ENCODE measurements around the gene VPS37B. TPM values are rescaled to one million over a fixed set of nuclear protein-coding genes. Genes with fewer than 3 reads are reported as not detected.

Gene VPS37B
- total RNA-seq, 1 experiment from 2014 or later, result 18.1 TPM

- TF ChIP-seq ZNF512 (CRISPR knock-in tag; IDR thresholded peaks at IDR 0.05; ENCODE audit: borderline replicate concordance) (no peak), ZSCAN18 (CRISPR knock-in tag; IDR thresholded peaks at IDR 0.05) (no peak), GABPB1 (CRISPR knock-in tag; IDR thresholded peaks at IDR 0.05) (no peak)
These were observed 31.1 kb downstream of the VPS37B start (continued) for GRCh38 chr12:122864894-122865253.

- no peak overlapping the region for H3K27ac Mint-ChIP-seq
- CTCF ChIA-PET, result interaction anchor here (0.6 to 6.6 kb wide), 4 partner anchors 28 to 222 kb away, joined by 3 to 67 read pairs (median 3); no protein-coding TSS in a partner anchor
- DNase-seq (ENCODE audit: low spot score), result peak; percentile 18
- H3K4me1 Mint-ChIP-seq, result no peaks in the 10 kb centered on the region
- TF ChIP-seq RELA (CRISPR knock-in tag; IDR thresholded peaks at IDR 0.05; ENCODE audit: borderline replicate concordance) (no peak), MAX (CRISPR knock-in tag; IDR thresholded peaks at IDR 0.05) (no peak), TEAD1 (CRISPR knock-in tag; IDR thresholded peaks at IDR 0.05) (no peak), GABPB1 (CRISPR knock-in tag; IDR thresholded peaks at IDR 0.05) (no peak), NFYB (CRISPR knock-in tag; conservative IDR thresholded peaks at IDR 0.05; ENCODE audit: low read depth) (no peak), E2F1 (CRISPR knock-in tag; IDR thresholded peaks at IDR 0.05) (no peak), FOXK1 (CRISPR knock-in tag; IDR thresholded peaks at IDR 0.05) (no peak), TEAD4 (CRISPR knock-in tag; IDR thresholded peaks at IDR 0.05) (no peak), CDX4 (CRISPR knock-in tag; IDR thresholded peaks at IDR 0.05; ENCODE audit: borderline replicate concordance) (no peak), OVOL2 (CRISPR knock-in tag; IDR thresholded peaks at IDR 0.05; ENCODE audit: borderline replicate concordance) (no peak)
- H3K27me3 Mint-ChIP-seq (ENCODE audit: low read depth), result peaks cover 37% of the 10 kb centered on the region
- ATAC-seq, result no peak
- POLR2A ChIA-PET, result no interaction called here
- H3K36me3 Mint-ChIP-seq, result no peaks in the 10 kb centered on the region
- H3K4me3 Mint-ChIP-seq, result no peak overlapping the region
- H3K9me3 Mint-ChIP-seq, result no peaks in the 10 kb centered on the region
These were observed 32.8 kb downstream of the VPS37B start for GRCh38 chr12:122862872-122863701.

- H3K4me3 Mint-ChIP-seq, result no peak overlapping the region
- ChIA-PET POLR2A (no interaction called here), CTCF (interaction anchor here (0.6 to 6.6 kb wide), 7 partner anchors 9 to 221 kb away, joined by 3 to 67 read pairs (median 10); partner anchors contain the start of genes ABCB9 and HIP1R)
- H3K4me1 Mint-ChIP-seq, result no peaks in the 10 kb centered on the region
- no peaks in the 10 kb centered on the region for H3K36me3 Mint-ChIP-seq
- peak; percentile 9 for DNase-seq (ENCODE audit: low spot score)
- no peak overlapping the region for H3K27ac Mint-ChIP-seq
- peaks cover 28% of the 10 kb centered on the region for H3K27me3 Mint-ChIP-seq (ENCODE audit: low read depth)
- H3K9me3 Mint-ChIP-seq, result no peaks in the 10 kb centered on the region
- no peak for ATAC-seq
- TF ChIP-seq ZNF423 (CRISPR knock-in tag; IDR thresholded peaks at IDR 0.05) (no peak), ZNF138 (CRISPR knock-in tag; conservative IDR thresholded peaks at IDR 0.05) (no peak), RELA (CRISPR knock-in tag; IDR thresholded peaks at IDR 0.05; ENCODE audit: borderline replicate concordance) (no peak), GTF2I (CRISPR knock-in tag; conservative IDR thresholded peaks at IDR 0.05) (no peak), SMAD3 (CRISPR knock-in tag; IDR thresholded peaks at IDR 0.05; ENCODE audit: borderline replicate concordance) (no peak)
These were observed 33.8 kb downstream of the VPS37B start for GRCh38 chr12:122862110-122862634.
